Prostate gland (tissue), 2 donors: Measurements from ENCODE around the gene RECK. TPM values are rescaled to one million over a fixed set of nuclear protein-coding genes. Genes with fewer than 3 reads are reported as not detected.
A peak's percentile ranks its signal among the peaks of the same experiment; 100 is the strongest.
"Not testable (repeated sequence)": the region's sequence is repeated elsewhere in the genome, so short reads cannot be mapped to it uniquely, and the experiment has no call there.

ENCODE experiments used
- DNase-seq: peaks from one replicate; pipeline ENCODE4 v3.0.0-alpha.2; 2019; ENCODE audit warnings: low spot score
- H3K27ac ChIP-seq, 2 donors: fragments of 200-600 bp; sonication (generic); 2 replicates each; pipeline ENCODE4 v1.5.1; 2017 to 2019
- H3K27me3 ChIP-seq: fragments of 200-600 bp; sonication (generic); replicated peaks from 2 replicates; pipeline ENCODE4 v1.5.1; 2019; ENCODE audit not compliant: insufficient read depth
- H3K36me3 ChIP-seq, 2 donors: fragments of 200-600 bp; sonication (generic); 1 replicate in 1 of 2; 2 replicates in 1 of 2; pipeline versions ENCODE4 v1.5.1 to v1.8.1; 2017 to 2019
- H3K4me1 ChIP-seq: fragments of 200-600 bp; sonication (generic); replicated peaks from 2 replicates; pipeline ENCODE4 v1.5.1; 2019
- H3K4me3 ChIP-seq, 2 donors: fragments of 200-600 bp; sonication (generic); 2 replicates each; pipeline ENCODE4 v1.5.1; 2017 to 2019
- H3K9me3 ChIP-seq: fragments of 200-600 bp; sonication (generic); 2 replicates; pipeline ENCODE4 v1.5.1; 2017
- CTCF ChIP-seq, 4 experiments: fragments of 200-600 bp in 2 of 4; fragments of 450-650 bp in 2 of 4; sonication (generic) in 2 of 4; IDR thresholded peaks; 1 replicate in 3 of 4; 2 replicates in 1 of 4; pipeline ENCODE4 v1.5.1; 2016 to 2019; ENCODE audit warnings: antibody characterized with exemption in 4 of 4, mild to moderate bottlenecking in 2 of 4, moderate library complexity in 2 of 4
- POLR2A ChIP-seq: fragments of 450-650 bp; IDR thresholded peaks from one replicate; pipeline ENCODE4 v1.6.1; 2016; ENCODE audit warnings: antibody characterized with exemption, mild to moderate bottlenecking
- POLR2AphosphoS5 ChIP-seq: sonication (generic); formaldehyde crosslinking; IDR thresholded peaks from one replicate; pipeline ENCODE4 v1.6.1; 2017; ENCODE audit warnings: antibody characterized with exemption
- WGBS: methylation state at CpG from one replicate; pipeline ENCODE4 v1.1.5; 2018; 5-methylcytosine and 5-hydroxymethylcytosine counted together
- intact Hi-C: fragments of 100-400 bp; cut with DNase I; formaldehyde crosslinking; loops from one replicate; pipeline ENCODE4 v1.14.2; 2022
- total RNA-seq, 2 donors: library from RNA; depleted of rRNA; stranded (reverse); fragments of >200 nt; gene quantifications; one replicate each; pipeline ENCODE4 v1.1.0, GENCODE V29; 2016

The RECK gene
- total RNA-seq, 2 donors from 2014 or later = 6.1 to 7.7 TPM

- H3K4me3 ChIP-seq = no peak overlapping the region
- TF ChIP-seq POLR2A (no peak), POLR2AphosphoS5 (no peak), CTCF (IDR thresholded peaks at IDR 0.05) (no peak)
- intact Hi-C loops = no loop called here
- H3K27ac ChIP-seq = no peak overlapping the region
- no peaks in the 10 kb centered on the region for H3K27me3 ChIP-seq
- H3K4me1 ChIP-seq = no peaks in the 10 kb centered on the region
- H3K9me3 ChIP-seq = no peaks in the 10 kb centered on the region
- no peaks in the 10 kb centered on the region for H3K36me3 ChIP-seq
- no peak for DNase-seq
- 75% methylated on average over 7 of the region's 7 CpGs for WGBS
Observed at GRCh38 chr9:36158917-36159316, 122.2 kb downstream of the RECK start.

DNA sequence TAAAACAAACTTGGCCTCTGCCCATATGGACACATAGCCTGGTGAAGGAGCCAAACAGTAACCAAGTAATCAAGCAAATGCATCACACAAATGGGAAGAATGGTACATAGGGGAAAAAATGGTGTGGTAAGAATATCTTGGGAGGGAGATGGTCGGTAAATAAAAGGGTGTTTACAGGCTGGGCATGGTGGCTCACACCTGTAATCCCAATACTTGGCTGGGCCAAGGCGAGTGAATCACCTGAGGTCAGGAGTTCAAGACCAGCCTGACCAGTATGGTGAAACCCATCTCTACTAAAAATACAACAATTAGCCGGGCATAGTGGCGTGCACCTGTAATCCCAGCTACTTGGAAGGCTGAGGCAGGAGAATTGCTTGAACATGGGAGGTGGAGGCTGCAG, 122.8 kb downstream of the RECK start:
- H3K9me3 ChIP-seq, H3K36me3 ChIP-seq, DNase-seq, intact Hi-C loops, H3K4me3 ChIP-seq, H3K27me3 ChIP-seq, H3K27ac ChIP-seq, H3K4me1 ChIP-seq: not testable (repeated sequence)
- 92% methylated on average over 4 of the region's 4 CpGs for WGBS

- intact Hi-C loops = loop anchor here (10.0 kb wide), 1 partner anchor 215 kb away; no protein-coding TSS in a partner anchor
- H3K27ac ChIP-seq, H3K36me3 ChIP-seq, DNase-seq, H3K4me1 ChIP-seq, H3K9me3 ChIP-seq, H3K4me3 ChIP-seq, H3K27me3 ChIP-seq: not testable (repeated sequence)
- 79% methylated on average over 11 of the region's 11 CpGs for WGBS
Observed at GRCh38 chr9:36160126-36160525, 123.4 kb downstream of the RECK start.

DNA sequence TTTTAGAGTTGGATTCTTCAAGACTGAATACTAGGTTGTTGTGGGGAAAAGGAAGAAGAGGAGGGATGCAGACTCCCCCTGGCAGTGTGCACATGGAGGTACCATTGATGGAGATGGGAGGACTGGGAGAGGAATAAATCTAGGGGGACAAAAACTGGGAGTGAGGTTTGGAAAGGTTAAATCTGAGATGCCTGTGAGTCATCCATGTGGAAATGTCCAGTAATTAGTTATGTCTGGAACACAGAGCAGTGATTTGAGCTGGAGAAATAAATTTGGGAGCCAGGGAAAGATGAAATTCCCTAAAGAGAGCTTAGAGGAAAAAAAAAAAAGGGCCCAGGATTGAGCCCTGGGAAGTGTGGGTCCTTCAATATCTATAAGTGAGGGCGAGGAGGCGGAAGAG, 124.5 kb downstream of the RECK start:
- Histone ChIP-seq H3K9me3 (no peaks in the 10 kb centered on the region), H3K4me1 (peaks cover 3% of the 10 kb centered on the region), H3K4me3 (no peak overlapping the region), H3K27me3 (no peaks in the 10 kb centered on the region), H3K27ac (no peak overlapping the region), H3K36me3 (no peaks in the 10 kb centered on the region)
- TF ChIP-seq CTCF (IDR thresholded peaks at IDR 0.05) = no peak
- TF ChIP-seq POLR2AphosphoS5 = no peak
- TF ChIP-seq POLR2A = no peak
- WGBS = 83% methylated on average over 2 of the region's 2 CpGs
- DNase-seq = no peak
- intact Hi-C loops = loop anchor here (10.0 kb wide), 1 partner anchor 216 kb away; no protein-coding TSS in a partner anchor

- Histone ChIP-seq H3K36me3 (no peaks in the 10 kb centered on the region), H3K9me3 (no peaks in the 10 kb centered on the region), H3K27ac (no peak overlapping the region), H3K4me1 (peaks cover 3% of the 10 kb centered on the region), H3K4me3 (no peak overlapping the region), H3K27me3 (no peaks in the 10 kb centered on the region)
- no peak for DNase-seq
- TF ChIP-seq POLR2A (no peak), CTCF (IDR thresholded peaks at IDR 0.05) (no peak), POLR2AphosphoS5 (no peak)
- intact Hi-C loops = loop anchor here (2.0 to 10.0 kb wide), 2 partner anchors 19 to 217 kb away; no protein-coding TSS in a partner anchor
- WGBS = 88% methylated on average over 17 of the region's 17 CpGs
Observed at GRCh38 chr9:36162211-36162738, 125.6 kb downstream of the RECK start.

DNA sequence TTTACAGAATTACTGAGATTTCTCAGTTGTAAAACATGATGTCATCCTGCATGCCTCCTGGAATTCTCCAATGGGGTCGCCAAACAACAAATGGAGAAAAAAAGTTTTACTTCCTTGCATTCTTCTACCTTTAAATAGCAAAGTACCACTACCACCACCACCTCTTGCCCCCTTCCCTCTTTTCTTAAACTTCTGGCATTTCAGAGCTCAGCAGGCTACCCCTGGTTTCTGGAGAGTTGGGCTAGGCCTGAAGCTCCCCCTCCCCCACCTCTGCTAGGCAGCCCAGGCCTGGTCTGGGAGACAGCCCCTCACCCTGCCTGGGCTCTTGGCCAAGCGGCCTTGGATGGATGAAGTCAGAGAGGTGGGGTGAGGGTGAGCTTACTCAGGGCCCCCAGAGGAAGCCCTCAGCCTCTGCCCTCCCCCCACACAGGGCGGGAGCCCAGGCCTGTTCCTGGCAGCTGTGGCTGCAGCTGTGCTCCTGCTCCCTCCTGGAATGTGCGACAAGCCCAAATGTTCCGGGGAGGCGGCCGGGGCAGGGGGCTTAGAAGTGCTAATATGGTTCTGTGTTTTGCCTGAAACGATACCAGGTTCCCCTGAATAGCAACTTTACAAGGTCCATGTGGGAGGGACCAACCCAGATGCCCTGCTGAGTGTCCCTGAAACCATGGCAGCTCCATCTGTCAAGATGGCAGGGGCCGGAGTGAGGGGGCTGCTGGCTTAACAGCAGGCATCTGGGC, 126.5 kb downstream of the RECK start:
- no peak for DNase-seq
- H3K27me3 ChIP-seq = no peaks in the 10 kb centered on the region
- H3K4me1 ChIP-seq = peaks cover 3% of the 10 kb centered on the region
- H3K36me3 ChIP-seq = no peaks in the 10 kb centered on the region
- intact Hi-C loops = loop anchor here (2.0 to 10.0 kb wide), 2 partner anchors 20 to 218 kb away; no protein-coding TSS in a partner anchor
- no peak overlapping the region for H3K4me3 ChIP-seq
- TF ChIP-seq POLR2A (no peak), CTCF (IDR thresholded peaks at IDR 0.05) (no peak), POLR2AphosphoS5 (no peak)
- H3K9me3 ChIP-seq = no peaks in the 10 kb centered on the region
- peak overlapping the region; percentile 60 to 61 for H3K27ac ChIP-seq
- WGBS = 26% methylated on average over 9 of the region's 9 CpGs
